GM19328 (cell line): Measurements from ENCODE around the gene KDM6A.

Experiments
- ATAC-seq: cut with Tn5 transposase; IDR thresholded peaks from one replicate; pipeline ENCODE4 v1.9.1; 2021; ENCODE audit warnings: mild to moderate bottlenecking, moderate library complexity; ENCODE audit not compliant: unreplicated experiment

The KDM6A gene

DNA sequence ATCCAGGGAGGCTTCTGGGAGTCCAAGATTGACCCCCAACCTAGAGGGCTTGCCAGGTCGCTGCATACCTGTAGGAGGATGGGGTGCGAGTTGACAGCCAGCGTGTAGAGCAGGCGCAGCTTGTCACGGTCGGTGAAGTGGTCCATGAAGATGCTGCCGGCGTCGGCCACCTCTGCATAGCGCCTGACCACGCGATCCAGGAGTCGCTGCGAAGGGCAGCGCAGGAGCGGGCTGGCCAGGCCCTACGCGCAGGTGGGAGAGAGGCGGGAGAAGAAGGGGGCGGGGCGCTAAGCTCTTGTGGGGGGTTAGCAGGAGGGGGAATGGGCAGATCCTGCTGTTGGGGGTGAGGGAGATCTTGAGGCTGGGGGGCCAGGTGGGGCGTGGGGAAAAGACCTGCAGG is 284.7 kb downstream of the KDM6A start:
- ATAC-seq: no peak
